ENCODE measurements around the gene EPHA7. TPM values are rescaled to one million over a fixed set of nuclear protein-coding genes. Genes with fewer than 3 reads are reported as not detected.

Gene EPHA7
- total RNA-seq, 1 experiment from 2014 or later = 9.5 TPM

DNA sequence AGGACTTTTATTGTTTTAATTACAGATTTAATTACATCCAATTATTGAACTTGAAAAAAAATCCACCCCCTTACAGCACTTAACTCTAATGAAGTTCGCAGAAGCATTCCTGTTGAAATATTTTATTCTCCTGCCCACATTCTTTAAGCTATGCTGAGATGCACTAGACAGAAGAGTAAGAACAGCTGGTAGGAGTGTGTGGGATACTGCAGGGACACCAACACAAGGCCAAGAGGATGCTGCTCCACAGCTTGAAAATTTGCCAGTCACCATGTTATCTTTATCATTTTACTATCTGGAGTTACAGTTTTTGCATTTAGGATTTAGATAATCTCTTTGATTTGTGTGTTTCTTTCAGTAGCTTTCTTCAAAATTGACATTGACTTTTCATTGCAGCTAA, 180.7 kb downstream of the EPHA7 start:
- no peak overlapping the region for H3K18ac ChIP-seq (ENCODE audit: insufficient read length, low read depth, low read length)
- no peak overlapping the region for H3K9ac ChIP-seq (ENCODE audit: extremely low read depth, insufficient read length, low read length)
- no peak overlapping the region for H2BK5ac ChIP-seq (ENCODE audit: insufficient read length, low read length)
- 0 out of 7 replicates have a peak overlapping the region, but pooled peaks of 1 of the 3 experiments have one; percentile 6 for H3K27ac Mint-ChIP-seq
- no peak overlapping the region for H2AFZ ChIP-seq (ENCODE audit: low read length)
- no peak overlapping the region for H4K8ac ChIP-seq (replicated peaks; ENCODE audit: insufficient read length, low read depth, low read length)
- TF ChIP-seq, protein P1, sequence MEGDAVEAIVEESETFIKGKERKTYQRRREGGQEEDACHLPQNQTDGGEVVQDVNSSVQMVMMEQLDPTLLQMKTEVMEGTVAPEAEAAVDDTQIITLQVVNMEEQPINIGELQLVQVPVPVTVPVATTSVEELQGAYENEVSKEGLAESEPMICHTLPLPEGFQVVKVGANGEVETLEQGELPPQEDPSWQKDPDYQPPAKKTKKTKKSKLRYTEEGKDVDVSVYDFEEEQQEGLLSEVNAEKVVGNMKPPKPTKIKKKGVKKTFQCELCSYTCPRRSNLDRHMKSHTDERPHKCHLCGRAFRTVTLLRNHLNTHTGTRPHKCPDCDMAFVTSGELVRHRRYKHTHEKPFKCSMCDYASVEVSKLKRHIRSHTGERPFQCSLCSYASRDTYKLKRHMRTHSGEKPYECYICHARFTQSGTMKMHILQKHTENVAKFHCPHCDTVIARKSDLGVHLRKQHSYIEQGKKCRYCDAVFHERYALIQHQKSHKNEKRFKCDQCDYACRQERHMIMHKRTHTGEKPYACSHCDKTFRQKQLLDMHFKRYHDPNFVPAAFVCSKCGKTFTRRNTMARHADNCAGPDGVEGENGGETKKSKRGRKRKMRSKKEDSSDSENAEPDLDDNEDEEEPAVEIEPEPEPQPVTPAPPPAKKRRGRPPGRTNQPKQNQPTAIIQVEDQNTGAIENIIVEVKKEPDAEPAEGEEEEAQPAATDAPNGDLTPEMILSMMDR (conservative IDR thresholded peaks at IDR 0.05) = no peak
- H2AK5ac ChIP-seq (ENCODE audit: insufficient read length, low read length) = no peak overlapping the region
- H3K14ac ChIP-seq (ENCODE audit: insufficient read depth, low read length) = no peak overlapping the region
- H3K27me3 ChIP-seq (ENCODE audit: insufficient read depth, low read length) = no peaks in the 10 kb centered on the region
- no peak overlapping the region for H3K4me3 Mint-ChIP-seq
- no peaks in the 10 kb centered on the region for H3K4me1 ChIP-seq (ENCODE audit: insufficient read depth, low read length)
- no peak for DNase-seq
- H2BK20ac ChIP-seq (ENCODE audit: low read depth, low read length, poor library complexity, severe bottlenecking) = no peak overlapping the region
- no peaks in the 10 kb centered on the region for H3K79me2 ChIP-seq (ENCODE audit: insufficient read depth, low read length)
- H3K36me3 Mint-ChIP-seq (ENCODE audit: insufficient read depth in 1 of 3, low read depth in 3 of 3) = no peaks in the 10 kb centered on the region
- no peak overlapping the region for H3K23ac ChIP-seq (ENCODE audit: insufficient read length, low read depth, low read length)
- no peaks in the 10 kb centered on the region for H3K9me3 Mint-ChIP-seq
- no peak overlapping the region for H3T11ph ChIP-seq (ENCODE audit: low read length)
- no peak overlapping the region for H4K91ac ChIP-seq (ENCODE audit: insufficient read length, low read depth, low read length)
- H3K56ac ChIP-seq (ENCODE audit: insufficient read length, low read depth, low read length) = no peak overlapping the region
- H3K23me2 ChIP-seq (ENCODE audit: insufficient read length, low read depth, low read length, poor library complexity, severe bottlenecking) = no peaks in the 10 kb centered on the region
- no peak overlapping the region for H3K4me2 ChIP-seq (ENCODE audit: insufficient read depth, insufficient read length, low read length)
- no peak overlapping the region for H3K27ac ChIP-seq (ENCODE audit: insufficient read length, low read depth, low read length)
- H4K5ac ChIP-seq (ENCODE audit: insufficient read length, low read depth, low read length) = no peak overlapping the region
- H2BK120ac ChIP-seq (ENCODE audit: low read depth, low read length, poor library complexity, severe bottlenecking) = no peak overlapping the region
- H3K79me1 ChIP-seq (ENCODE audit: insufficient read depth, low read depth, low read length, poor library complexity, severe bottlenecking) = no peaks in the 10 kb centered on the region
- H3K4me1 Mint-ChIP-seq = peaks cover 11 to 16% of the 10 kb centered on the region in 2 experiments
- H3K27me3 Mint-ChIP-seq (ENCODE audit: low read depth) = no peaks in the 10 kb centered on the region
- H2BK15ac ChIP-seq (ENCODE audit: low read depth, low read length) = no peak overlapping the region
- no peak overlapping the region for H3K4ac ChIP-seq (ENCODE audit: low read depth, low read length)
- H2BK12ac ChIP-seq (ENCODE audit: insufficient read length, low read depth, low read length) = no peak overlapping the region
- H3K9me3 ChIP-seq (ENCODE audit: control insufficient read depth, low read depth, low read length) = no peaks in the 10 kb centered on the region
- no peaks in the 10 kb centered on the region for H4K20me1 ChIP-seq (ENCODE audit: control insufficient read depth, insufficient read depth, insufficient read length)
- WGBS (ENCODE audit: extremely low coverage, insufficient read length, low lambda C conversion rate) = no CpG with 5 or more reads among the region's 1 CpG

All from H9 (cell line).